GM19239 (cell line): ENCODE data around the gene NAT10.

Experiments used
- DNase-seq: peaks from one replicate; pipeline ENCODE4 v3.0.0; 2011; ENCODE audit warnings: low spot score; ENCODE audit not compliant: insufficient read length
- FAIRE-seq: peaks from 2 replicates; lab custom pipeline; 2011; peaks lifted over from hg19 to GRCh38; lab: Jason Lieb, UNC

The NAT10 gene

GRCh38 chr11:34104680-34105078 is 750 bp upstream of the NAT10 start:
- DNase-seq, result no peak
- peak; percentile 42 for FAIRE-seq

GRCh38 chr11:34105957-34106504 is 602 bp downstream of the NAT10 start:
- no peak for FAIRE-seq
- no peak for DNase-seq

GRCh38 chr11:34111722-34112270 is 6.4 kb downstream of the NAT10 start:
- FAIRE-seq, result no peak
- no peak for DNase-seq

GRCh38 chr11:34114014-34114413 is 8.6 kb downstream of the NAT10 start:
- FAIRE-seq, result no peak

GRCh38 chr11:34114471-34114870 is 9.0 kb downstream of the NAT10 start:
- FAIRE-seq, result no peak
- DNase-seq, result no peak

More at GRCh38 chr11:34114014-34114413, 8.6 kb downstream of the NAT10 start:
- no peak for DNase-seq

- DNase-seq (no peak), FAIRE-seq (no peak)
Observed at GRCh38 chr11:34120651-34121050, 15.2 kb downstream of the NAT10 start.

GRCh38 chr11:34124885-34125668 is 19.6 kb downstream of the NAT10 start:
- no peak for DNase-seq
- no peak for FAIRE-seq

- FAIRE-seq (no peak), DNase-seq (no peak)
Observed at GRCh38 chr11:34126959-34127848, 21.8 kb downstream of the NAT10 start.

- FAIRE-seq (no peak), DNase-seq (no peak)
Observed at GRCh38 chr11:34128824-34129223, 23.4 kb downstream of the NAT10 start.

GRCh38 chr11:34132261-34132965 is 27.0 kb downstream of the NAT10 start:
- FAIRE-seq, result no peak

GRCh38 chr11:34134765-34135164 is 29.3 kb downstream of the NAT10 start:
- FAIRE-seq, result no peak

More at GRCh38 chr11:34132261-34132965, 27.0 kb downstream of the NAT10 start:
- no peak for DNase-seq

GRCh38 chr11:34135439-34135838 is 30.0 kb downstream of the NAT10 start:
- FAIRE-seq (no peak), DNase-seq (no peak)

More at GRCh38 chr11:34134765-34135164, 29.3 kb downstream of the NAT10 start:
- DNase-seq, result no peak

- no peak for FAIRE-seq
- no peak for DNase-seq
Observed at GRCh38 chr11:34136420-34136819, 31.0 kb downstream of the NAT10 start.

- DNase-seq (no peak), FAIRE-seq (no peak)
Observed at GRCh38 chr11:34139346-34139745, 33.9 kb downstream of the NAT10 start.

GRCh38 chr11:34140149-34140548 is 34.7 kb downstream of the NAT10 start:
- FAIRE-seq, result no peak

GRCh38 chr11:34143048-34143447 is 37.6 kb downstream of the NAT10 start:
- FAIRE-seq (no peak), DNase-seq (no peak)

More at GRCh38 chr11:34140149-34140548, 34.7 kb downstream of the NAT10 start:
- DNase-seq, result no peak

GRCh38 chr11:34145073-34145472 is 39.6 kb downstream of the NAT10 start:
- peak; percentile 67 for FAIRE-seq
- no peak for DNase-seq

GRCh38 chr11:34145847-34146381 is 40.5 kb downstream of the NAT10 start:
- FAIRE-seq, result peak; percentile 55

GRCh38 chr11:34146411-34146810 is 41.0 kb downstream of the NAT10 start:
- no peak for FAIRE-seq
- DNase-seq, result no peak

More at GRCh38 chr11:34145847-34146381, 40.5 kb downstream of the NAT10 start:
- no peak for DNase-seq
